GM12892 (cell line): ENCODE results near the gene CMTM6.

Experiments used
- POLR2A ChIP-seq: IDR thresholded peaks from 2 replicates; pipeline ENCODE4 v1.6.1; 2011; ENCODE audit warnings: low read depth, low read length, control low read depth
- POLR2AphosphoS5 ChIP-seq: IDR thresholded peaks from 2 replicates; pipeline ENCODE4 v1.6.1; 2011; ENCODE audit warnings: low read depth, low read length, control low read depth
- TAF1 ChIP-seq: IDR thresholded peaks from 2 replicates; pipeline ENCODE4 v1.6.1; 2011; ENCODE audit warnings: low read depth, mild to moderate bottlenecking, control low read depth, low read length, borderline replicate concordance

- TF ChIP-seq POLR2AphosphoS5 (no peak), POLR2A (no peak), TAF1 (no peak)
Observed at GRCh38 chr3:32480604-32481003, 22.0 kb downstream of the CMTM6 start.
